Endodermal cell (in vitro differentiated cells): Measurements from ENCODE around the gene MRPL32. TPM values are rescaled to one million over a fixed set of nuclear protein-coding genes. Genes with fewer than 3 reads are reported as not detected.
A peak's percentile ranks its signal among the peaks of the same experiment; 100 is the strongest.

ENCODE experiments used
- DNase-seq: peaks from one replicate; pipeline ENCODE4 v3.0.0-alpha.2; 2017
- H3K27ac ChIP-seq: 2 replicates; pipeline ENCODE4 v1.5.1; 2013; ENCODE audit warnings: mild to moderate bottlenecking, low read depth, low read length, moderate library complexity
- H3K27me3 ChIP-seq: 2 replicates; pipeline ENCODE4 v1.6.1; 2013; ENCODE audit warnings: mild to moderate bottlenecking, low read length, moderate library complexity; ENCODE audit not compliant: insufficient read depth, control insufficient read depth, poor library complexity, severe bottlenecking
- H3K36me3 ChIP-seq: 2 replicates; pipeline ENCODE4 v1.7.0; 2013; ENCODE audit warnings: mild to moderate bottlenecking, low read length, moderate library complexity; ENCODE audit not compliant: control insufficient read depth, insufficient read depth
- H3K4me1 ChIP-seq: one replicate; pipeline ENCODE4 v1.7.0; 2013; ENCODE audit warnings: low read length; ENCODE audit not compliant: control insufficient read depth, insufficient read depth
- H3K4me3 ChIP-seq: 2 replicates; pipeline ENCODE4 v1.5.1; 2013; ENCODE audit warnings: mild to moderate bottlenecking, low read length, moderate library complexity
- H3K9ac ChIP-seq: 2 replicates; pipeline ENCODE4 v1.6.1; 2013; ENCODE audit warnings: mild to moderate bottlenecking, low read length, moderate library complexity; ENCODE audit not compliant: poor library complexity, severe bottlenecking; ENCODE audit errors: extremely low read depth
- H3K9me3 ChIP-seq: 2 replicates; pipeline ENCODE4 v1.6.1; 2013; ENCODE audit warnings: mild to moderate bottlenecking, low read length, moderate library complexity; ENCODE audit not compliant: control insufficient read depth
- H3K27ac Mint-ChIP-seq: 2 replicates; pipeline ENCODE4 v1.8.0; 2020; ENCODE audit warnings: mixed read lengths
- H3K27me3 Mint-ChIP-seq: 2 replicates; pipeline ENCODE4 v1.8.0; 2021; ENCODE audit warnings: mild to moderate bottlenecking, mixed read lengths; ENCODE audit not compliant: insufficient read depth
- H3K36me3 Mint-ChIP-seq: 2 replicates; pipeline ENCODE4 v1.8.0; 2020; ENCODE audit warnings: low read depth, mixed read lengths
- H3K4me1 Mint-ChIP-seq: 2 replicates; pipeline ENCODE4 v1.8.0; 2020; ENCODE audit warnings: mixed read lengths
- H3K4me3 Mint-ChIP-seq: 2 replicates; pipeline ENCODE4 v1.8.0; 2020; ENCODE audit warnings: mild to moderate bottlenecking, moderate library complexity, mixed read lengths
- H3K9me3 Mint-ChIP-seq: 2 replicates; pipeline ENCODE4 v1.8.0; 2020; ENCODE audit warnings: mild to moderate bottlenecking, mixed read lengths
- CTCF ChIP-seq: fragments of 200-600 bp; sonication (generic); conservative IDR thresholded peaks from 2 replicates; pipeline ENCODE4 v1.5.0; 2021; ENCODE audit warnings: antibody characterized with exemption, mild to moderate bottlenecking
- WGBS, 2 experiments: methylation state at CpG; one replicate each; pipeline versions ENCODE4 v1.1.5 to v1.1.7; 2013; ENCODE audit warnings: missing lambda C conversion rate in 2 of 2, mixed read lengths in 1 of 2; ENCODE audit not compliant: insufficient coverage in 1 of 2, insufficient read length in 1 of 2; 5-methylcytosine and 5-hydroxymethylcytosine counted together
- total RNA-seq, 2 donors: library from RNA; stranded (reverse); fragmentation: NEBNext Ultra II Directional in 1 of 2; extraction: Animal tissue kit (Norgen Biotek cat#: 25700) in 1 of 2; gene quantifications; 2 replicates in 1 of 2; 3 replicates in 1 of 2; pipeline ENCODE4 v1.2.1, GENCODE V29; 2021

The MRPL32 gene
- total RNA-seq, 2 donors from 2014 or later, result 88.6 to 97.0 TPM

DNA sequence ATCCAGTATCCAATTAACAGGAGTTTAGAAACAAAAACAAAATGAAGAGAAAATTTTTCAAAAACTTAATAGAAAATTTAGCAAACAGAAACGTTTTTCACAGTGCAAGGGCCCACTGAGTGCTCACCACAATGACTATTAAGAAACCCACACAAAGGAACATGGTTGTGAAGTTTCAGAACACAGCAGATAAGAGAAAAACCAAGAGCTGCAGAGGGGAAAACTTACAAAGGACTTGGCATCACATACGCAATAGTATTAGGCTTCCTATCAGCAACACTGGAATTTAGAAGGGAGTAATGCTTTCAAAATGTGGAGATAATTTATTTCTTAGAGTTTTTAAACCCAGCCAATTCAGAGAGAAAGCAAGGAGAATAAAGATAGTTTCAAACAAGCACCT, 18.6 kb upstream of the MRPL32 start:
- H3K27me3 ChIP-seq, result no peaks in the 10 kb centered on the region
- no peak overlapping the region for H3K9ac ChIP-seq
- H3K36me3 ChIP-seq, result peaks cover 50% of the 10 kb centered on the region
- no peak for TF ChIP-seq CTCF
- no peaks in the 10 kb centered on the region for H3K9me3 Mint-ChIP-seq
- H3K27ac Mint-ChIP-seq, result no peak overlapping the region
- no peak overlapping the region for H3K27ac ChIP-seq
- H3K4me3 ChIP-seq, result no peak overlapping the region
- WGBS, 2 experiments, result 81 to 88% methylated on average over 1 to 2 of the region's 2 CpGs
- H3K4me3 Mint-ChIP-seq, result no peak overlapping the region
- peaks cover 37% of the 10 kb centered on the region for H3K4me1 Mint-ChIP-seq
- peaks cover 3% of the 10 kb centered on the region for H3K4me1 ChIP-seq
- H3K27me3 Mint-ChIP-seq, result no peaks in the 10 kb centered on the region
- peaks cover 48% of the 10 kb centered on the region for H3K36me3 Mint-ChIP-seq
- H3K9me3 ChIP-seq, result no peaks in the 10 kb centered on the region
- no peak for DNase-seq

DNA sequence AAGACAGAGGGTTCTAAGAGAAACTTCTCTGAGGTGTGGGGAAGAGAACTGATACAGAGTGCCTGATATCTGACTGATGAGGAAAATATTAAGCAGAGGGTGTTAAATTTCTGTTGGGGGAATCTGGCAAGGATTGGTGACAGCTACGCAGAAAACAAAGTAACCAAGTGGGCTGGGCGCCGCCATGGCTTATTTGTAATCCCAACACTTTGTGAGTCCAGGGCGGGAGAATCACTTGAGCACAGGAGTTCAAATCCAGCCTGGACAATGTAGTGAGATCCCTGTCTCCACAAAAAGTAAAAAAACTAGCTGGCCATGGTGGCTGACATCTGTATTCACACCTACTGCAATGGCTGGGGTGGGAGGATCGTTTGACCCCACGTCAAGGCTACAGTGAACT, 18.2 kb upstream of the MRPL32 start:
- Histone ChIP-seq H3K36me3 (peaks cover 52% of the 10 kb centered on the region), H3K4me1 (peaks cover 3% of the 10 kb centered on the region), H3K27ac (no peak overlapping the region), H3K9ac (no peak overlapping the region), H3K9me3 (no peaks in the 10 kb centered on the region), H3K4me3 (no peak overlapping the region), H3K27me3 (no peaks in the 10 kb centered on the region)
- WGBS, 2 experiments, result 72 to 80% methylated on average over 4 to 6 of the region's 6 CpGs
- no peaks in the 10 kb centered on the region for H3K27me3 Mint-ChIP-seq
- H3K4me3 Mint-ChIP-seq, result no peak overlapping the region
- no peak overlapping the region for H3K27ac Mint-ChIP-seq
- TF ChIP-seq CTCF, result no peak
- no peak for DNase-seq
- peaks cover 53% of the 10 kb centered on the region for H3K36me3 Mint-ChIP-seq
- H3K9me3 Mint-ChIP-seq, result no peaks in the 10 kb centered on the region
- H3K4me1 Mint-ChIP-seq, result peaks cover 35% of the 10 kb centered on the region

DNA sequence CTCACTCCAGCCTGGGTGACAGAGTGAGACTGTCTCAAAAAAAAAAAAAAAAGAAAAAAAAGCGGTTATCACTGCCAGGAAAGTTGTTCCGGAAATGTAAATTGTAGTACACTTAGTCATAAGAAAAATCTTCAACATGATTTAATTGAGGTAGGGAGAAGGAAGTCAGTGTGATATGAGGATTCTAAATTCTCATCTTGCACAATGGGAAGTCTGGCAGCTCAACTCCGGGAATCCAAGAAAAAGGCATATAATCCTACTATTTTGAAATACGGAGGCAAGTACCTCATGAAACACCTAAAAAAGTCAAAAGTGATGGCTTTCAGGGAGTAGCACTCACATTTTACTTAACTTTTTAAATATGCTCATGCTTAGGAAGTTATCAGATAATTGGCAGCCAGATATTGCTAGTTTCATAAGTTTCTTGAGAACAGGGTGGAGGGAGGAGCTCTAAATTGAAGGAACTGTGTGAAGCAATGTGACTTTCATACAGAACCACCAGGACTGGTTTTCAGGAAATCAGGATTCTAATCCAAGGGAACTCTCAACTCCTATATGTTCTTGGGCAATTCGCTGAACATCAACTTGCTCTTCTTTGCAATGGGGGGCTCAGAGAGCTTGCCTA, 17.6 kb upstream of the MRPL32 start:
- H3K36me3 Mint-ChIP-seq, result peaks cover 56% of the 10 kb centered on the region
- no peaks in the 10 kb centered on the region for H3K9me3 Mint-ChIP-seq
- Histone ChIP-seq H3K27me3 (no peaks in the 10 kb centered on the region), H3K36me3 (peaks cover 58% of the 10 kb centered on the region), H3K9ac (no peak overlapping the region), H3K27ac (peak overlapping the region; percentile 10), H3K4me1 (peaks cover 3% of the 10 kb centered on the region), H3K4me3 (no peak overlapping the region), H3K9me3 (no peaks in the 10 kb centered on the region)
- no peak overlapping the region for H3K27ac Mint-ChIP-seq
- no peak for DNase-seq
- H3K4me3 Mint-ChIP-seq, result no peak overlapping the region
- H3K4me1 Mint-ChIP-seq, result peaks cover 30% of the 10 kb centered on the region
- WGBS, 2 experiments, result 93 to 100% methylated on average over 3 of the region's 5 CpGs
- H3K27me3 Mint-ChIP-seq, result no peaks in the 10 kb centered on the region
- TF ChIP-seq CTCF, result no peak
